ENCODE results near the gene TOMM7. TPM values are rescaled to one million over a fixed set of nuclear protein-coding genes. Genes with fewer than 3 reads are reported as not detected.

TOMM7 gene
- total and polyA plus RNA-seq, 10 of the 15 experiments (the other 5 are each of a cell fraction or from before 2014, with no cell fraction given) = 151 to 1,497 (median 322) TPM

- no peak for TF ChIP-seq POLR2AphosphoS5 (IDR thresholded peaks at IDR 0.05; ENCODE audit: low read length)
- TF ChIP-seq IRF5 (IDR thresholded peaks at IDR 0.05; ENCODE audit: borderline replicate concordance) = no peak
- TF ChIP-seq IRF4 (IDR thresholded peaks at IDR 0.05; ENCODE audit: low read depth, low read length) = no peak
- TF ChIP-seq JUNB (IDR thresholded peaks at IDR 0.05) = no peak
- no peak for TF ChIP-seq MXI1 (IDR thresholded peaks at IDR 0.05; ENCODE audit: low read depth, low read length)
- no peak for TF ChIP-seq ATF3 (IDR thresholded peaks at IDR 0.05; ENCODE audit: borderline replicate concordance, extremely low read depth, low read depth, low read length)
- TF ChIP-seq ZBED1 (IDR thresholded peaks at IDR 0.05; ENCODE audit: borderline replicate concordance) = no peak
- no peak for TF ChIP-seq GATAD2B (conservative IDR thresholded peaks at IDR 0.05; ENCODE audit: low read depth)
- no peak for TF ChIP-seq CBX5 (IDR thresholded peaks at IDR 0.05; ENCODE audit: low read depth)
- TF ChIP-seq TCF7 (IDR thresholded peaks at IDR 0.05; ENCODE audit: borderline replicate concordance) = no peak
- TF ChIP-seq WRNIP1 (IDR thresholded peaks at IDR 0.05; ENCODE audit: borderline replicate concordance, low read depth, low read length) = no peak
- TF ChIP-seq BRCA1 (IDR thresholded peaks at IDR 0.05; ENCODE audit: low read depth, low read length) = no peak
- TF ChIP-seq MTA3 (IDR thresholded peaks at IDR 0.05; ENCODE audit: borderline replicate concordance, low read length) = no peak
- TF ChIP-seq HCFC1 (IDR thresholded peaks at IDR 0.05; ENCODE audit: low read length) = no peak
- no peak for TF ChIP-seq NRF1 (conservative IDR thresholded peaks at IDR 0.05; ENCODE audit: low read depth, low read length)
These were observed 31.1 kb upstream of the TOMM7 start (continued) for GRCh38 chr7:22853674-22854157.
